KMS-11 (cell line): ENCODE results near the gene WDR4.
"Not testable (repeated sequence)": the region's sequence is repeated elsewhere in the genome, so short reads cannot be mapped to it uniquely, and the experiment has no call there.

Source experiments
- H2AFZ ChIP-seq: fragments of 200-600 bp; sonication (generic); 2 replicates; pipeline ENCODE4 v1.6.1; 2016; ENCODE audit warnings: antibody characterized with exemption, mixed run types, low read depth
- H3K27ac ChIP-seq: fragments of 200-600 bp; sonication (generic); 2 replicates; pipeline ENCODE4 v1.6.1; 2016; ENCODE audit warnings: mild to moderate bottlenecking, mixed run types
- H3K27me3 ChIP-seq: fragments of 200-600 bp; sonication (generic); 2 replicates; pipeline ENCODE4 v1.6.1; 2017; ENCODE audit warnings: mild to moderate bottlenecking, low read depth, mixed run types, moderate library complexity; ENCODE audit not compliant: insufficient read depth
- H3K36me3 ChIP-seq: fragments of 200-600 bp; sonication (generic); 2 replicates; pipeline ENCODE4 v1.6.1; 2017; ENCODE audit warnings: mild to moderate bottlenecking, mixed run types; ENCODE audit not compliant: insufficient read depth
- H3K4me1 ChIP-seq: fragments of 200-600 bp; sonication (generic); 2 replicates; pipeline ENCODE4 v1.6.1; 2016; ENCODE audit warnings: mild to moderate bottlenecking, low read depth, mixed run types; ENCODE audit not compliant: poor library complexity, severe bottlenecking
- H3K4me2 ChIP-seq: fragments of 200-600 bp; sonication (generic); 2 replicates; pipeline ENCODE4 v1.7.0; 2016; ENCODE audit warnings: mild to moderate bottlenecking, mixed run types
- H3K4me3 ChIP-seq: fragments of 200-600 bp; sonication (generic); IDR thresholded peaks from 2 replicates; pipeline ENCODE4 v1.6.1; 2017; ENCODE audit warnings: low read depth, low read length, mixed read lengths; ENCODE audit not compliant: insufficient read depth
- H3K79me2 ChIP-seq: fragments of 200-600 bp; sonication (generic); 2 replicates; pipeline ENCODE4 v1.6.1; 2016; ENCODE audit warnings: low read depth, mixed run types; ENCODE audit not compliant: insufficient read depth
- H3K9ac ChIP-seq: fragments of 200-600 bp; sonication (generic); 2 replicates; pipeline ENCODE4 v1.6.1; 2016; ENCODE audit warnings: mild to moderate bottlenecking, mixed run types
- H4K20me1 ChIP-seq: fragments of 200-600 bp; sonication (generic); 2 replicates; pipeline ENCODE4 v1.6.1; 2016; ENCODE audit warnings: mild to moderate bottlenecking, mixed run types; ENCODE audit not compliant: insufficient read depth
- CTCF ChIP-seq: fragments of 200-600 bp; sonication (generic); conservative IDR thresholded peaks from 2 replicates; pipeline ENCODE4 v1.6.1; 2017; ENCODE audit warnings: low read depth, mild to moderate bottlenecking, antibody characterized with exemption, low read length, moderate library complexity, mixed read lengths

The WDR4 gene

GRCh38 chr21:42806509-42807140 is 72.7 kb downstream of the WDR4 start:
- Histone ChIP-seq H3K27me3 (peaks cover 10% of the 10 kb centered on the region), H2AFZ (no peak overlapping the region), H3K4me1 (no peaks in the 10 kb centered on the region), H4K20me1 (no peaks in the 10 kb centered on the region), H3K36me3 (no peaks in the 10 kb centered on the region), H3K9ac (no peak overlapping the region), H3K79me2 (no peaks in the 10 kb centered on the region), H3K4me2 (no peak overlapping the region), H3K4me3 (no peak overlapping the region), H3K27ac (no peak overlapping the region)
- TF ChIP-seq CTCF: no peak

GRCh38 chr21:42801616-42802015 is 77.7 kb downstream of the WDR4 start:
- H3K4me3 ChIP-seq: not testable (repeated sequence)

DNA sequence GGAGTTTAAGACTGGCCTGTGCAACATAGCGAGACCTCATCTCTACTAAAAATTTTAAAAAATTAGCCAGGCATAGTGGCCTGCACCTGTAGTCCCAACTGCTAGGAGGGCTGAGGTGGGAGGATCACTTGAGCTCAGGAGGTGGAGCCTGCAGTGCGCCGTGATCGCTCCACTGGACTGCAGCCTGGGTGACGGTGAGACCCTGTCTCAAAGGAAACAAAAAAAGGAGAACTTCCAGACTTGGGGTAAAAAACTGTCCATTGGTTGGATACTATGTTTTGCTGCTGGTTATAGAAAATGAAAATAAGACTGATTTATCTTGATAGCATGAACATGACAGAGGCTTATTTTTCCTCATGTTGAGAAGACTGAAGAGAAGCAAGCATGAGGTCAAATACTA is 79.4 kb downstream of the WDR4 start:
- Histone ChIP-seq H2AFZ (no peak overlapping the region), H3K79me2 (no peaks in the 10 kb centered on the region), H3K4me3 (no peak overlapping the region), H3K4me1 (no peaks in the 10 kb centered on the region), H3K36me3 (no peaks in the 10 kb centered on the region), H3K27ac (no peak overlapping the region), H4K20me1 (no peaks in the 10 kb centered on the region), H3K4me2 (no peak overlapping the region), H3K27me3 (peaks cover 43% of the 10 kb centered on the region; the same call in 1 of the 2 replicates), H3K9ac (no peak overlapping the region)
- no peak for TF ChIP-seq CTCF

More at GRCh38 chr21:42801616-42802015, 77.7 kb downstream of the WDR4 start:
- not testable (repeated sequence) for H3K9ac ChIP-seq, H3K4me1 ChIP-seq, H3K4me2 ChIP-seq, H3K27ac ChIP-seq, H3K79me2 ChIP-seq, H3K36me3 ChIP-seq, H2AFZ ChIP-seq, H4K20me1 ChIP-seq
- peaks cover 32% of the 10 kb centered on the region for H3K27me3 ChIP-seq

DNA sequence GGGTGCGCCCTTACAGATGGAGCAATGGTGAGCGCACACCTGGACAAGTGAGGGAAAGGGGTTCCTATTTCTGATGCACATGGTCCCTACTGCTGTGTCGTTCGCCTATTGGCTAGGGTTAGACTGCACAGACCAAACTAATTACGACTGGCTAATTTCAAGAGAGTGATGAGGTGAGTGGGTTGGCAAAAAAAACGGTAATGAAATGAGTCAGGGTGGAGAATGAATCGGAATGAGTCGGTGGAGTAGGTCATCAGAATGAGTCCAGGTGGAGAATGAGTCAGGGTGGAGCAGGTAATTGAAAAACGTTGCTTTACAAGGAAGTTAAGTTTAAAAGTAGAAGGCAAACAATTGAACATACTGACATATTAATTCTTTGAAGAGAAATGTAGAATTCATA is 79.8 kb downstream of the WDR4 start:
- no peaks in the 10 kb centered on the region for H3K79me2 ChIP-seq
- no peak overlapping the region for H2AFZ ChIP-seq
- no peak overlapping the region for H3K4me2 ChIP-seq
- TF ChIP-seq CTCF: no peak
- H3K4me1 ChIP-seq: no peaks in the 10 kb centered on the region
- no peaks in the 10 kb centered on the region for H4K20me1 ChIP-seq
- no peak overlapping the region for H3K4me3 ChIP-seq
- peaks cover 46% of the 10 kb centered on the region; the same call in 1 of the 2 replicates for H3K27me3 ChIP-seq
- H3K27ac ChIP-seq: no peak overlapping the region
- H3K36me3 ChIP-seq: no peaks in the 10 kb centered on the region
- no peak overlapping the region for H3K9ac ChIP-seq
